Measurements from ENCODE around the gene PBRM1. TPM values are rescaled to one million over a fixed set of nuclear protein-coding genes. Genes with fewer than 3 reads are reported as not detected.

PBRM1 gene
- total RNA-seq, 1 experiment from 2014 or later, result 74.2 TPM

DNA sequence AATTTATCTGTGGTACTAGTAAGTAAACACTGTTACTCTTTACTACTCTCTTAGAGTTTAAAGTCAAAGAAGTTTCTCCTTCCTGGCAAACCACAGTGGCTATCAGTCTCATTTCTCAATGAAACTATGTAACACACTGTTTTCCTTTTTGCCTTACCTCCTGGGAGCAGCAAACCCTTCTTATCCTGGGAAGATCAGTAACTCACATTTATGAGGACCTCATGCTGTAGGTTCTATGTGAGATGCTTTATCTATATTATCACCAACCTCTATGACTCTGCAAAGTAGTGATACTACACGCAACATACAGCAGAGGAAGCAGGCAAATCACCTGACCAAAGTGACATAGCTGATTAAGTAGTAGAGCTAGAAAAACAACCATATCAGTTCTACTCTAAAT lies 35.3 kb downstream of the PBRM1 start:
- TF ChIP-seq, protein P1, sequence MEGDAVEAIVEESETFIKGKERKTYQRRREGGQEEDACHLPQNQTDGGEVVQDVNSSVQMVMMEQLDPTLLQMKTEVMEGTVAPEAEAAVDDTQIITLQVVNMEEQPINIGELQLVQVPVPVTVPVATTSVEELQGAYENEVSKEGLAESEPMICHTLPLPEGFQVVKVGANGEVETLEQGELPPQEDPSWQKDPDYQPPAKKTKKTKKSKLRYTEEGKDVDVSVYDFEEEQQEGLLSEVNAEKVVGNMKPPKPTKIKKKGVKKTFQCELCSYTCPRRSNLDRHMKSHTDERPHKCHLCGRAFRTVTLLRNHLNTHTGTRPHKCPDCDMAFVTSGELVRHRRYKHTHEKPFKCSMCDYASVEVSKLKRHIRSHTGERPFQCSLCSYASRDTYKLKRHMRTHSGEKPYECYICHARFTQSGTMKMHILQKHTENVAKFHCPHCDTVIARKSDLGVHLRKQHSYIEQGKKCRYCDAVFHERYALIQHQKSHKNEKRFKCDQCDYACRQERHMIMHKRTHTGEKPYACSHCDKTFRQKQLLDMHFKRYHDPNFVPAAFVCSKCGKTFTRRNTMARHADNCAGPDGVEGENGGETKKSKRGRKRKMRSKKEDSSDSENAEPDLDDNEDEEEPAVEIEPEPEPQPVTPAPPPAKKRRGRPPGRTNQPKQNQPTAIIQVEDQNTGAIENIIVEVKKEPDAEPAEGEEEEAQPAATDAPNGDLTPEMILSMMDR (conservative IDR thresholded peaks at IDR 0.05), result no peak
- Histone ChIP-seq H3K9me3 (ENCODE audit: control insufficient read depth, low read depth, low read length) (no peaks in the 10 kb centered on the region), H2BK12ac (ENCODE audit: insufficient read length, low read depth, low read length) (no peak overlapping the region), H3K23ac (ENCODE audit: insufficient read length, low read depth, low read length) (no peak overlapping the region), H3K79me2 (ENCODE audit: insufficient read depth, low read length) (no peaks in the 10 kb centered on the region), H2BK20ac (ENCODE audit: low read depth, low read length, poor library complexity, severe bottlenecking) (no peak overlapping the region), H4K20me1 (ENCODE audit: control insufficient read depth, insufficient read depth, insufficient read length) (no peaks in the 10 kb centered on the region), H3K9ac (ENCODE audit: extremely low read depth, insufficient read length, low read length) (no peak overlapping the region), H3K14ac (ENCODE audit: insufficient read depth, low read length) (no peak overlapping the region), H3K4me1 (ENCODE audit: insufficient read depth, low read length) (no peaks in the 10 kb centered on the region), H3T11ph (ENCODE audit: low read length) (no peak overlapping the region), H3K27me3 (ENCODE audit: insufficient read depth, low read length) (no peaks in the 10 kb centered on the region), H3K4ac (ENCODE audit: low read depth, low read length) (no peak overlapping the region), H3K56ac (ENCODE audit: insufficient read length, low read depth, low read length) (no peak overlapping the region), H4K91ac (ENCODE audit: insufficient read length, low read depth, low read length) (no peak overlapping the region), H3K79me1 (ENCODE audit: insufficient read depth, low read depth, low read length, poor library complexity, severe bottlenecking) (no peaks in the 10 kb centered on the region), H4K5ac (ENCODE audit: insufficient read length, low read depth, low read length) (no peak overlapping the region), H4K8ac (replicated peaks; ENCODE audit: insufficient read length, low read depth, low read length) (no peak overlapping the region), H3K27ac (ENCODE audit: insufficient read length, low read depth, low read length) (no peak overlapping the region), H3K4me2 (ENCODE audit: insufficient read depth, insufficient read length, low read length) (no peak overlapping the region), H2BK5ac (ENCODE audit: insufficient read length, low read length) (no peak overlapping the region), H3K23me2 (ENCODE audit: insufficient read length, low read depth, low read length, poor library complexity, severe bottlenecking) (no peaks in the 10 kb centered on the region), H3K18ac (ENCODE audit: insufficient read length, low read depth, low read length) (no peak overlapping the region), H2BK15ac (ENCODE audit: low read depth, low read length) (no peak overlapping the region), H2BK120ac (ENCODE audit: low read depth, low read length, poor library complexity, severe bottlenecking) (no peak overlapping the region), H2AK5ac (ENCODE audit: insufficient read length, low read length) (no peak overlapping the region), H2AFZ (ENCODE audit: low read length) (no peak overlapping the region)
- no peaks in the 10 kb centered on the region for H3K4me1 Mint-ChIP-seq
- H3K27me3 Mint-ChIP-seq (ENCODE audit: low read depth), result no peaks in the 10 kb centered on the region
- DNase-seq, result no peak
- no CpG with 5 or more reads among the region's 1 CpG for WGBS (ENCODE audit: extremely low coverage, insufficient read length, low lambda C conversion rate)
- peaks cover 8 to 71% (median 51%) of the 10 kb centered on the region in 3 experiments; a peak in 6 of 7 replicates for H3K36me3 Mint-ChIP-seq (ENCODE audit: insufficient read depth in 1 of 3, low read depth in 3 of 3)
- H3K27ac Mint-ChIP-seq, result no peak overlapping the region
- H3K4me3 Mint-ChIP-seq, result no peak overlapping the region
- H3K9me3 Mint-ChIP-seq, result no peaks in the 10 kb centered on the region

Data from H9 (cell line).